ENCODE results near the gene SAXO1. TPM values are rescaled to one million over a fixed set of nuclear protein-coding genes. Genes with fewer than 3 reads are reported as not detected.
"Not testable (repeated sequence)": the region's sequence is repeated elsewhere in the genome, so short reads cannot be mapped to it uniquely, and the experiment has no call there.

SAXO1 gene
- total RNA-seq, 4 donors from 2014 or later, result not detected

GRCh38 chr9:19028835-19029451 lies 4.1 kb downstream of the SAXO1 start:
- peak in 1 of 3 donors; percentile 77 for DNase-seq
- no peaks in the 10 kb centered on the region for H3K9me3 ChIP-seq
- no peaks in the 10 kb centered on the region for H3K27me3 ChIP-seq
- TF ChIP-seq POLR2A (IDR thresholded peaks at IDR 0.05), result no peak
- peak; percentile 48 to 79 (median 68) for TF ChIP-seq CTCF (IDR thresholded peaks at IDR 0.05)
- H3K36me3 ChIP-seq, result no peaks in the 10 kb centered on the region
- H3K27ac ChIP-seq, result no peak overlapping the region
- H3K4me1 ChIP-seq, result no peaks in the 10 kb centered on the region
- no peak overlapping the region for H3K4me3 ChIP-seq

GRCh38 chr9:19027825-19028224 lies 5.2 kb downstream of the SAXO1 start:
- H3K4me1 ChIP-seq, result no peaks in the 10 kb centered on the region
- H3K36me3 ChIP-seq, result no peaks in the 10 kb centered on the region
- DNase-seq, result no peak
- H3K9me3 ChIP-seq, result no peaks in the 10 kb centered on the region
- no peak overlapping the region for H3K4me3 ChIP-seq
- H3K27ac ChIP-seq, result no peak overlapping the region
- H3K27me3 ChIP-seq, result no peaks in the 10 kb centered on the region
- TF ChIP-seq POLR2A (IDR thresholded peaks at IDR 0.05) (no peak), CTCF (IDR thresholded peaks at IDR 0.05) (no peak)

- no peak for DNase-seq
- TF ChIP-seq POLR2A (IDR thresholded peaks at IDR 0.05) (no peak), CTCF (IDR thresholded peaks at IDR 0.05) (no peak)
- Histone ChIP-seq H3K4me3 (no peak overlapping the region), H3K27me3 (no peaks in the 10 kb centered on the region), H3K4me1 (no peaks in the 10 kb centered on the region), H3K9me3 (no peaks in the 10 kb centered on the region), H3K36me3 (no peaks in the 10 kb centered on the region), H3K27ac (no peak overlapping the region)
These were observed 6.6 kb downstream of the SAXO1 start for GRCh38 chr9:19026375-19026774.

GRCh38 chr9:19023078-19023477 lies 9.9 kb downstream of the SAXO1 start:
- H3K36me3 ChIP-seq, result no peaks in the 10 kb centered on the region
- no peak overlapping the region for H3K4me3 ChIP-seq
- no peaks in the 10 kb centered on the region for H3K9me3 ChIP-seq
- no peaks in the 10 kb centered on the region for H3K27me3 ChIP-seq
- H3K4me1 ChIP-seq, result no peaks in the 10 kb centered on the region
- no peak overlapping the region for H3K27ac ChIP-seq
- DNase-seq, result no peak
- TF ChIP-seq POLR2A (IDR thresholded peaks at IDR 0.05) (no peak), CTCF (IDR thresholded peaks at IDR 0.05) (no peak)

- H3K27me3 ChIP-seq, result no peaks in the 10 kb centered on the region
- DNase-seq, result no peak
- no peak for TF ChIP-seq POLR2A (IDR thresholded peaks at IDR 0.05)
- TF ChIP-seq CTCF (IDR thresholded peaks at IDR 0.05), result no peak
- H3K4me3 ChIP-seq, result no peak overlapping the region
- no peaks in the 10 kb centered on the region for H3K4me1 ChIP-seq
- H3K9me3 ChIP-seq, result no peaks in the 10 kb centered on the region
- no peaks in the 10 kb centered on the region for H3K36me3 ChIP-seq
- no peak overlapping the region for H3K27ac ChIP-seq
These were observed 10.8 kb downstream of the SAXO1 start for GRCh38 chr9:19022206-19022605.

- not testable (repeated sequence) for H3K36me3 ChIP-seq, H3K4me1 ChIP-seq, H3K4me3 ChIP-seq, DNase-seq, H3K9me3 ChIP-seq, H3K27ac ChIP-seq, H3K27me3 ChIP-seq
These were observed 11.4 kb downstream of the SAXO1 start for GRCh38 chr9:19021649-19022048.
